ENCODE measurements around the gene FAM221A. TPM values are rescaled to one million over a fixed set of nuclear protein-coding genes. Genes with fewer than 3 reads are reported as not detected.

The FAM221A gene
- total RNA-seq, 1 experiment from 2014 or later, result 23.3 TPM

- DNase-seq (ENCODE audit: low spot score) (no peak), ATAC-seq (no peak)
- TF ChIP-seq ETV6 (CRISPR knock-in tag; IDR thresholded peaks at IDR 0.05) (no peak), ZNF121 (CRISPR knock-in tag; IDR thresholded peaks at IDR 0.05) (no peak), ELF4 (CRISPR knock-in tag; IDR thresholded peaks at IDR 0.05; ENCODE audit: low read depth) (no peak)
- Mint-ChIP-seq H3K9me3 (0 out of 2 replicates have a peak, but pooled peaks cover 6% of the 10 kb centered on the region), H3K4me1 (no peaks in the 10 kb centered on the region), H3K4me3 (no peak overlapping the region), H3K36me3 (no peaks in the 10 kb centered on the region), H3K27ac (no peak overlapping the region), H3K27me3 (ENCODE audit: low read depth) (peaks cover 3% of the 10 kb centered on the region)
- ChIA-PET CTCF (no interaction called here), POLR2A (no interaction called here)
Observed at GRCh38 chr7:23672033-23672432, 8.0 kb upstream of the FAM221A start.

- Mint-ChIP-seq H3K27me3 (ENCODE audit: low read depth) (peaks cover 19% of the 10 kb centered on the region), H3K4me3 (peak overlapping the region; percentile 86), H3K9me3 (0 out of 2 replicates have a peak, but pooled peaks cover 1% of the 10 kb centered on the region), H3K4me1 (peaks cover 24% of the 10 kb centered on the region), H3K27ac (peak overlapping the region; percentile 91), H3K36me3 (peaks cover 9% of the 10 kb centered on the region)
- ChIA-PET CTCF (interaction anchor here (0.6 to 4.2 kb wide), 11 partner anchors 12 to 258 kb away, joined by 3 to 28 read pairs (median 4); no protein-coding TSS in a partner anchor), POLR2A (interaction anchor here (0.6 to 2.1 kb wide), 6 partner anchors 13 to 1445 kb away, joined by 3 to 8 read pairs (median 3); partner anchors contain the start of gene CCDC126)
- ATAC-seq (peak; percentile 71), DNase-seq (ENCODE audit: low spot score) (peak; percentile 86)
- TF ChIP-seq MYBL2 (CRISPR knock-in tag; IDR thresholded peaks at IDR 0.05) (no peak; the same call in none of the 2 replicates), TEAD4 (CRISPR knock-in tag; IDR thresholded peaks at IDR 0.05) (0 out of 2 replicates have a peak, but pooled peaks have one; percentile 0), FOXK1 (CRISPR knock-in tag; IDR thresholded peaks at IDR 0.05) (peak; percentile 66; the same call in 1 of the 2 replicates), NR1H2 (CRISPR knock-in tag; IDR thresholded peaks at IDR 0.05) (no peak), ZNF425 (CRISPR knock-in tag; conservative IDR thresholded peaks at IDR 0.05) (no peak), ZNF232 (CRISPR knock-in tag; IDR thresholded peaks at IDR 0.05) (no peak), ESRRA (CRISPR knock-in tag; IDR thresholded peaks at IDR 0.05; ENCODE audit: borderline replicate concordance) (no peak), TP53 (CRISPR knock-in tag; IDR thresholded peaks at IDR 0.05) (0 out of 2 replicates have a peak, but pooled peaks have one; percentile 21), GRHL2 (CRISPR knock-in tag; IDR thresholded peaks at IDR 0.05; ENCODE audit: insufficient replicate concordance, severe bottlenecking) (no peak), OVOL2 (CRISPR knock-in tag; IDR thresholded peaks at IDR 0.05; ENCODE audit: borderline replicate concordance) (no peak), ETV6 (CRISPR knock-in tag; IDR thresholded peaks at IDR 0.05) (peak; percentile 96), NFYB (CRISPR knock-in tag; conservative IDR thresholded peaks at IDR 0.05; ENCODE audit: low read depth) (no peak), ZNF532 (CRISPR knock-in tag; IDR thresholded peaks at IDR 0.05; ENCODE audit: borderline replicate concordance) (no peak), E2F5 (CRISPR knock-in tag; IDR thresholded peaks at IDR 0.05) (peak; percentile 80), SMAD3 (CRISPR knock-in tag; IDR thresholded peaks at IDR 0.05; ENCODE audit: borderline replicate concordance) (no peak), SOX15 (CRISPR knock-in tag; IDR thresholded peaks at IDR 0.05) (no peak)
- TF ChIP-seq, protein P1, sequence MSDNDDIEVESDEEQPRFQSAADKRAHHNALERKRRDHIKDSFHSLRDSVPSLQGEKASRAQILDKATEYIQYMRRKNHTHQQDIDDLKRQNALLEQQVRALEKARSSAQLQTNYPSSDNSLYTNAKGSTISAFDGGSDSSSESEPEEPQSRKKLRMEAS (CRISPR knock-in tag; IDR thresholded peaks at IDR 0.05), result peak; percentile 63; the same call in 1 of the 2 replicates
- TF ChIP-seq, protein P2, sequence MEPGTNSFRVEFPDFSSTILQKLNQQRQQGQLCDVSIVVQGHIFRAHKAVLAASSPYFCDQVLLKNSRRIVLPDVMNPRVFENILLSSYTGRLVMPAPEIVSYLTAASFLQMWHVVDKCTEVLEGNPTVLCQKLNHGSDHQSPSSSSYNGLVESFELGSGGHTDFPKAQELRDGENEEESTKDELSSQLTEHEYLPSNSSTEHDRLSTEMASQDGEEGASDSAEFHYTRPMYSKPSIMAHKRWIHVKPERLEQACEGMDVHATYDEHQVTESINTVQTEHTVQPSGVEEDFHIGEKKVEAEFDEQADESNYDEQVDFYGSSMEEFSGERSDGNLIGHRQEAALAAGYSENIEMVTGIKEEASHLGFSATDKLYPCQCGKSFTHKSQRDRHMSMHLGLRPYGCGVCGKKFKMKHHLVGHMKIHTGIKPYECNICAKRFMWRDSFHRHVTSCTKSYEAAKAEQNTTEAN (CRISPR knock-in tag; IDR thresholded peaks at IDR 0.05), result no peak
Observed at GRCh38 chr7:23680414-23681405, 711 bp downstream of the FAM221A start.

Measured in WTC11 (cell line).